Measurements from ENCODE around the gene YIF1A.

YIF1A gene

DNA sequence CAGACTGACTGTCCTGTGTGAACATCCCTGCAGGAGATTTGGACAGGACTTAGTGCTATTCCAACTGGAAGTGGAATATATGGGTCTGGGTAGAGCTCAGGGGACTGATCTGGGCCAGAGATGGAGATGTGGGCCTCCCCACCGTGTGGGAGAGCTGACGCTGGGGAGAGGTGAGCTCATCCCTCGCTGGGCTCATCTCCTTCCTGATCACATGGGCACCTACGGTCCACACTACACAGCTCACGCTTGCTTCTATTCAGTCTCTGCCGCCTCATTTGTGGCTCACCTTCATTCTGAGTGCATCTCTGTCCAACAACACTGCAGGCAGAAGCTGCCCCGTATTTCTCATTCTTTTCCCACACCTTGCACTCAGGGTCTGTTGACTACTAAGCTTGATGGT, 37.1 kb downstream of the YIF1A start:
- POLR2A ChIA-PET = no interaction called here
- CTCF ChIA-PET = interaction anchor here (1.3 to 2.2 kb wide), 5 partner anchors 9 to 137 kb away, joined by 3 to 18 read pairs (median 5); no protein-coding TSS in a partner anchor
- TF ChIP-seq, protein P1, sequence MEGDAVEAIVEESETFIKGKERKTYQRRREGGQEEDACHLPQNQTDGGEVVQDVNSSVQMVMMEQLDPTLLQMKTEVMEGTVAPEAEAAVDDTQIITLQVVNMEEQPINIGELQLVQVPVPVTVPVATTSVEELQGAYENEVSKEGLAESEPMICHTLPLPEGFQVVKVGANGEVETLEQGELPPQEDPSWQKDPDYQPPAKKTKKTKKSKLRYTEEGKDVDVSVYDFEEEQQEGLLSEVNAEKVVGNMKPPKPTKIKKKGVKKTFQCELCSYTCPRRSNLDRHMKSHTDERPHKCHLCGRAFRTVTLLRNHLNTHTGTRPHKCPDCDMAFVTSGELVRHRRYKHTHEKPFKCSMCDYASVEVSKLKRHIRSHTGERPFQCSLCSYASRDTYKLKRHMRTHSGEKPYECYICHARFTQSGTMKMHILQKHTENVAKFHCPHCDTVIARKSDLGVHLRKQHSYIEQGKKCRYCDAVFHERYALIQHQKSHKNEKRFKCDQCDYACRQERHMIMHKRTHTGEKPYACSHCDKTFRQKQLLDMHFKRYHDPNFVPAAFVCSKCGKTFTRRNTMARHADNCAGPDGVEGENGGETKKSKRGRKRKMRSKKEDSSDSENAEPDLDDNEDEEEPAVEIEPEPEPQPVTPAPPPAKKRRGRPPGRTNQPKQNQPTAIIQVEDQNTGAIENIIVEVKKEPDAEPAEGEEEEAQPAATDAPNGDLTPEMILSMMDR (IDR thresholded peaks at IDR 0.05; ENCODE audit: control extremely low read depth, extremely low read depth, low read depth, missing control alignments) = no peak
- DNase-seq (ENCODE audit: extremely low spot score) = no peak

GRCh38 chr11:66248903-66249302, 40.0 kb downstream of the YIF1A start:
- ChIA-PET POLR2A (no interaction called here), CTCF (no interaction called here)
- TF ChIP-seq, protein P1 (IDR thresholded peaks at IDR 0.05; ENCODE audit: control extremely low read depth, extremely low read depth, low read depth, missing control alignments) = no peak
- DNase-seq (ENCODE audit: extremely low spot score) = no peak

DNA sequence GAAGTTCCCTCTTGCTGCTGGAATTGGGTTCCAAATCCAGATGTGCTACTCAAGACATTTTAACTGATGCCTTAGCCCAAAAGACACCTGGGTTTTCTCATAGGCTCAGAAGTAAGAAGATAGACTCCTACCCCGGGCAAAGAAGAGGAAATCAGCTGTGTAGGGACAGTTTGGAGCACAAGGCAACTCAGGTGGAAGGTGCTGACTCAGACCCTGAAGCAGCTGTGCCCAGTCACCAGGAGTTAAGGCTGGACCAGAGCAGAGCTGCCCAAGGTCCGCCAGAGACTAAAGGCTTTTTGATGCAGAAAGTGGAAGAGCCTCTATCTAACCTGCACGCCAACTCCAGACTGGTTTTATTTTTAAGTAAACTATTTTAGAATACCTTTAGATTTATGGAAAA, 41.1 kb downstream of the YIF1A start:
- CTCF ChIA-PET = interaction anchor here (0.9 to 1.2 kb wide), 2 partner anchors 25 to 64 kb away, joined by 3 to 5 read pairs; no protein-coding TSS in a partner anchor
- TF ChIP-seq, protein P1 (IDR thresholded peaks at IDR 0.05; ENCODE audit: control extremely low read depth, extremely low read depth, low read depth, missing control alignments) = no peak
- POLR2A ChIA-PET = no interaction called here
- DNase-seq (ENCODE audit: extremely low spot score) = no peak

DNA sequence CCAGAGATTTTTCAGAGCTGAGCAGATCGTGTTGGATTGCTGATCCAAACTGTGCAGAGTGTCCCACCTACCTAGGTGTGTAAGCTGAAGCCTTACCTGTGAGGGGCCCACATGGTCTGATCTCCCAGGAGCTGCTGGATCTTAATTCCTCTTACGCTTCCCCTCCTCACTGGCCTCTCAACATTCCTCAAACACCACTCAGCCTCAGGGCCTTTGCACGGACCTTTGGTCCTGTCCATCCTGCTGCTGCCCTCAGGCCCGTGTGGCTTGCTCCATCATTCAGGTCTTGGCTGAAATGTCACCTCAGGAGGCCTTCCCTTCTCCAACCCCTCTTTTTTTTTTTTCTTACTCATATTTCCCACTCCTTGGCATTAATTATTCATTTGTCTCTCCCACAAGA, 41.6 kb downstream of the YIF1A start:
- DNase-seq (ENCODE audit: extremely low spot score) = no peak
- TF ChIP-seq, protein P1 (IDR thresholded peaks at IDR 0.05; ENCODE audit: control extremely low read depth, extremely low read depth, low read depth, missing control alignments) = no peak
- POLR2A ChIA-PET = no interaction called here
- CTCF ChIA-PET = interaction anchor here (0.9 to 1.2 kb wide), 2 partner anchors 25 to 64 kb away, joined by 3 to 5 read pairs; no protein-coding TSS in a partner anchor

- TF ChIP-seq, protein P1 (IDR thresholded peaks at IDR 0.05; ENCODE audit: control extremely low read depth, extremely low read depth, low read depth, missing control alignments) = no peak
- CTCF ChIA-PET = interaction anchor here (2.7 to 3.6 kb wide), 2 partner anchors 21 kb away, joined by 15 to 18 read pairs; no protein-coding TSS in a partner anchor
- POLR2A ChIA-PET = no interaction called here
- no peak for DNase-seq (ENCODE audit: extremely low spot score)
These were observed 45.0 kb downstream of the YIF1A start for GRCh38 chr11:66243782-66244535.

DNA sequence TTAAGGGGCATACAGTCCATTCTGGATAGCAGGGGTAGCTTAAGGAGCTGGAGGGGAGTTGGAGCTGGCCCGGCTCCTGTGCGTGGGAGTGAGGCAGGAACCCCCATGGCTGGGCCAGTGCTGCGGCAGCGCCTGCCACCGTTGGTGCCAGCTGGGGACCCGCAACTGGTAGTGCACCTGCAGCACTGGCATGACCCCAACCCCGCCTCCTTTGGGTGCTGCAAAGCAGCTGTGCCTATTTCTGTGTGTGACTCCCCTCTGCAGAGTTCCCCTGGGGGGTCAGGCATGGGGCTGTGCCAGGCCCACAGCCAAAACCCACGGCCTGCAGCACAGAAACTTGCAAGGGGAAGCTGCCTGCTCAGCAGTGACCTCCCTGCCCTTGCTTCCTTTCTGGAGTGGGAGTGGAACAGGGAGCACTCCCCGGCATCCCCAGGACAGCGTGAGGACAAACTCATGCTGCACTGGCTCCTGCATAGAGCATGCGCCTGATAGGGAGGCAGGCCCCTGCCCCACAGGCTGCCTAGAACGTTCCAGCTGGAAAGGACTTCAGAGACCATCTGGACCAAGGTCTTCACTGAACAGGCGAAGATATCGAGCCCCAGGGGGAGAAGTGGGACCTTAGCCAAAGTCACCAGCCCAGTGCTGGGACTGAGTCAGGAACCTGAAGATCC, 46.7 kb downstream of the YIF1A start:
- ChIA-PET POLR2A (no interaction called here), CTCF (interaction anchor here (1.9 to 3.6 kb wide), 2 partner anchors 9 to 20 kb away, joined by 5 to 18 read pairs; no protein-coding TSS in a partner anchor)
- DNase-seq (ENCODE audit: extremely low spot score) = no peak
- TF ChIP-seq, protein P1 (IDR thresholded peaks at IDR 0.05; ENCODE audit: control extremely low read depth, extremely low read depth, low read depth, missing control alignments) = no peak

All from GM10248 (cell line).